Measurements from ENCODE around the gene NCK2.

The NCK2 gene

DNA sequence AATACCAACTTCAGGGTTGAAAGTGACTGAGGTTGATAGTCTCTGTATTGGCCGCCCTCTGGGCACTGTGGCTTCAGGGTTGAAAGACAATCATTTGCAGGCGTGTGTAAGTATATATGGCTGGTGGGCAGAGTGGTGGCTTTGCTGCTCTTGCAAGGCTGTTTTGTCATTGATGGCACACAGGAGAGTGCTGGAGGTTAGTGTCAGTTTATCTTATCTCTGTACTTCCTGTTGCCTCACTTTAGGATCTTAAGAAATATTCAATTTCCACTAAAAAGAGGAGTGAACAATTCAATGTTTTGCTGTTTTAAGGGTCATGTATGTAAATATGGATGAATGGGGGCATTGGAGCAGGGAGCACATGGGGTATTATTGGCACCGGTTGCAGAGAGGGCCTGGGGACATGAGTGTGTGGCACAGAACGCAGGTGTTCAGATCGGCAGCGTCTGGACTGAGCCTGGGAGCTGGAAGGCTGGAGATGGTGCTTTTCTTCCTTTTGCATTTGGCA lies 51.5 kb downstream of the NCK2 start:
- peak; percentile 54 for DNase-seq

DNA sequence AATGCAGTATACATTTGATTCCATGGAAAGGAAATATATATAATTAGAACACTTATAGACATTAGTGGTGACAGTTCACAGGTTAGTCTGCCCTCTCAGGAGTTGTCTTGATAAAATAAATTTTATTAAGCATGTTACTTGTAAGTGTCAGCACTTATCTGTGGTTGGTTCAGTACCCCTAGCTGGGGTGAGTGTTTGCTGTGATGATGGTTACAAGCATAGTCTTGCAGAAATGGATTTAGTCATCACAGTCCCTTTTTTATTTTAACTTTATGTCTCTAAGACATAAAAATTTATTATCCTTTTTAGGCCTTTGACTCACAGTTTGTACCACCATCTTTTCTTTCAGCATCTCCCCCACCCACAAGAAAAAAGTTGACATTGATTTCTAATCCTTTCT lies 52.1 kb downstream of the NCK2 start:
- peak; percentile 71 for DNase-seq

DNA sequence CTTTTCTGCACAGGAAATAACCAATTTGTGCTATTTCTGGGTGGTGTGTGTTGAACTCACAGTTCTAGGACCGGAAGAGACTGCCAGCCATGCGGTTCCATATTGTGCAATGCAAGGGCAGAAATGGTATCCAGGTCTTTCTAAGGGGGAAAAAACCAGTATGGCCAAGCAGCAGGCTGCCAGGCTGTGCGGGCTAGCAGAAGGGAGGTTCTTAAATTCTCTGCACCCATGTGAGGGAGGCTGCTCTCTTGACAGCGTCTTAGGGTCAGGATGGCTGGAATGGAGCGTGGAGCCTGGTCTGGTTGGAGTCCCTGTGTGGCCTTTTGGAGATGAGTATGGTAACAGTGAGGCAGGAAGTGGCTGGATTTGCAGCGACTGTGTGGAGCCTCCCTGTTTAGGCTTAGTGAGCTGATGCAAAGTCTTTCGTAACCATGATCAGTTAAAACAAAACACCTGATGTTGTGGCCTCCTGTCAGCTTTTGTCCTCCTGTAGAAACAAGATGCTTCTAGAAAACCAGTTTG lies 52.6 kb downstream of the NCK2 start:
- no peak for DNase-seq

DNA sequence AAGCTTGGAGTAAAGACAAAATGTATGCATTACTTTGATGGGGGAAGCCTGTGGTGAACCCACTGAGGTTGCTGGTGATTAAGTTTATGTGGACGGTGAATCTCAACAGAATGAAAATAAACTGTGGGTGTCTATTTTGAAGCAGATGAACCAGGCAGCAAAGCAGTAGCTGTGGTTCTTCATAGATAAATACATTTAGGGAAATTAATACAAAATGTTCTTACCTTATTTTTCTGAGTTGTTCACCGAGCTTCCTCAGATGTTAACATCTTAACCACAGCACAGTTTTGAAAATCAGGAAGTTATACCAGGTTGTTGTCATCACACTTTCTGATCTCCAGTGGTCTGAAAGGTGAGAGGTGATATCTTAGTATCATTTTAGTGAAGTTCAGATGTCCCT lies 53.9 kb downstream of the NCK2 start:
- peak; percentile 82 for DNase-seq

DNA sequence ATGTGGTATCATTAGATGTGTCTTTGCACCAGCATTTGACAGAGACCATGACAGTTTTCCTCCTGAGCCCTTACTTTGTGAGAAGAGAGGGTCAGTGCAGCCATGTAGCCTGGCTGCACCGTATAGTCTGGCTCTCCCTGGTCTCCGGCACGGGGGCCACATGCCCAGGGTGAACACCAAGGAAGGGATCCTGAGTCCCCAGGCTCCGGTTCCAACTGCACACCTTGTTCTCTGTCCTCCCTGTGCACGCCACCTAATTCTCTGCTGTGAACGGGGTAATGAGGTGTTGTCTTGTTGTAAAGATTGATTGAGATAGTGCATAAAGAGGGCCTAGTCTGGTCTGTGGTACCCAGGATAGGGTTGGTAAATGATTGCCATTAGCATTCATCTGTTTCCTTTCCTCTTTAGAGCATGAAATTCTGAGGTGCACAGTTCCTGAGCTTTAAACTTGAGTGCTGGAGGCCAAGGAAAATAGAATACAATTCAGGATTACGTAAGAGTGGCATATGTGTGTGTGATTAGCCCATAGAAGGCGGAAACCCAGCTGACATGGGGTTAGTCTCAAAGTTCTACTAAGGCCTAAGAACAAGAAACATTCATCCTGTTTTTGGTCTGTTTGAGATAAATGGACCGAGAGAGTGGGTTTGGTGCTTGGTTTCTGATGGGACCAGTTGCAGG lies 55.5 kb downstream of the NCK2 start:
- DNase-seq, result no peak

DNA sequence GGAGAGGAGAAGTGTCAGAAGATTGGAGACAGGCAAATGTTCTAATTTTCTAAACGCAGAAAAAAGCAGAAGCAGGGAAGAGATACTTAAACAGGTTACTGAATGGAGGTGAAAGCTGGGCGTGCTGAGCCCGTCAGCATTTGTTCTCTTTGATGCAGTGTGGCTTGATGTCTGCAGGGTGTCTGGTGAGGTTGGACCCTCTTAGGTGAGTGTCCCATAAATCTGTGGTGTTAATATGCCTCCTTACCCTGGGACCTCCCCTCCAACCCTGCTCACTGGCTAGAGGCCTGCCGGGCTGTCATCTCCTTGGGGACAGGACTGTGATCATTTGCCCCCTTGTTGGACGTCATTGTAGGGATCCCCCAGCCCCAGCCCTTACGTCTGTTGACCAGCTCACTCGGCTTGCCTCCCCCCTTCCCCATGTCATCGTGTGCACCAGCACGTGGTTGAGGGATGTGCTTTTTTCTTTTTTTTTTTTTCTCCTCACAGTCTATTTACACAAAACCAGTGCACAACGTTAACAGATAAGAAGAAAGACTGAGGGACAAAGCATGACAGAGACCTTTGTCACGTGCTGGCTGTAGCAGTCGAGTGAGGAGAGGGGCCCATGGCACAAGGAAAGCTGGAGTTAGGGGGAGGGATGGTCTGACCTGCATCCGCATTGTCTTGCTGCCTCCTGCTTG lies 56.4 kb downstream of the NCK2 start:
- DNase-seq, result no peak

DNA sequence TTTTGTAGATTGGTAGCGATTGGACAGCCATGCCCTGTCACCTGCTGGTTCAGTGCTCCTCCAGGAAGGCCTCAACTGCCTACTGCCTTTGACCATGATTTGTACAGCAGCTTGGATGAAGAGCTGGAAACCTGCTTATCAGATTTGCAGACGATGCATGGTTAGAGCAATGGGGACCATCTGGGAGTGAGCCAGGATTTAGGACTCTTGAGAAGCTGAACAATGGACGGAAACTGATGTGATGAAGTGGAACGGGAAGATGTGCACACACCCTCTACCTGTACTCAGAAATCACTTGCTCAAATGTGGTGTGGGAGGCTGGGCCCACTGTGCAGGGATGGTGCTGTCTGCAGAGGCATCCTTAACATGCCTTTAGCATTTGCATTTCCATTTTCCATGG lies 57.2 kb downstream of the NCK2 start:
- no peak for DNase-seq

DNA sequence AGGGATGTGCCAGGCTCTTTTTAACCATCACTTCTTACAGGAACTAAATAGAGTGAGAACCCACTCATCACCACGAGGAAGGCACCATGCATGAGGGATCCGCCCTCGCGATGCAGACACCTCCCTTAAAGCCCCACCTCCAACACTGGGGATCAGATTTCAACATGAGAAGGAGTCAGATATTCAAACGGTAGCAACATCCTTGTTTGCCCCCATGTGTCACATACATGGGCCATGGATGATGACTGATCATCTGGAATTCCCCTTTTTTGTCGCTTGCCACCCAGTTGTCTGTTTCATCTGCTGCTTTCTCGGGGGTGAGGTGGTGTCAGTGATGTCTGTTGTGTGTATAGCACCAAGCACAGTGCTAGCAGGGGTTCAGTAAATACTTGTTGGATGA lies 57.9 kb downstream of the NCK2 start:
- peak; percentile 94 for DNase-seq

DNA sequence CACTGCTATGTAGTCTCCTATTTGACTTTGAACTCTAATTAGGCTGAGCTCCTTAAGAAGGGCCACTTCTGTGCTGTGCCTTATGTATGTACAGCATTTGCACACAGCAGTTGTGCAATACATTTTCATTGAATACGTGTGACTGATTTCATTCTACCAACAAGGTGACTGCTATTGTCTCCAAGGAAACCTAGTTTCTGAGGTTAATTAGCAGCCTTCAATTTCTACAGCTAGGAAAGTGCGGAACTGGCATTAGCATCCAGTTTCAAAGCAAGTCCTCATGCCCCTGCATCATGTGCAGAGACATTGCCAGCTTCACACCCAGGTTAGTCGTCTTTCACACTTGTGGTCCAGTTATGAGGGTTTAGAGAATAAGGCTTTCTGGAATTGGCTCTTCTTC lies 58.6 kb downstream of the NCK2 start:
- DNase-seq, result no peak

DNA sequence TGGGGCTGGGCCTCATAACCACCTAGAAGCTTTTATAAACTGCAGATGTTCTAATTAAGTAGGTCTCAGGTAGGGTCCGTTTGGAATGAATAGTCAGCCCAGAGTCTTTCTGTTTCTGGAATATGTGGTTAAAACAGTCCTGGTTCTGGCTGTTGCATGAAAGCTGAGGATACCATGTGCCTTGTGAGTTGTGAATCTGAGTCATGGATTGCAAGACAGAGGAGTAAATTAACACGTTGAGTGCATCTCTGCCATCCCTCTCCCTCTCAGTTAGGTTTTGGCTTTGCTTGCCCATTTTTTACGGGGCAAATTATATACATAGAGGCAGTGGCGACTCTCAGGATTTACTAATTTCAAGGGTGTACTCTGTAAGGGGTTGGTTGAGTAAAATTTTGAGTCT lies 59.1 kb downstream of the NCK2 start:
- DNase-seq, result no peak

DNA sequence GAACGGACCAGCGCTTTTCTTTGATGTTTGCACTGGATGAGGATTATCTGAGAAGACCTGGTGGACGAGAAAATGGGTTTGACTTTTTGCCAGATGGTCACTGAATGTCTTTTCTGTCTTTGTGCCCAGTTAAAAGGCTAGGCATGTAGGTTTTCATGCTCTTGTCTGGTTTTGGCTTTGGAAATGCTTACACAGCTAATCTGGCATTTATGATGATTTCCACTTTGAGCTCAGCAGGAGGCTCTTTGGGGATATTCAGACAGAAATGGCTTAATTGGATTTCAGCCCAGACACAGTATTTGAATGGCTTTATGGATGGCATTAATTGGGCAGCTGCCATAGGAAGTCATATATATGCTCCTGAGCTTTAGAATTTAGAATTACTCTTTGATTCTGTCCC lies 59.6 kb downstream of the NCK2 start:
- no peak for DNase-seq

DNA sequence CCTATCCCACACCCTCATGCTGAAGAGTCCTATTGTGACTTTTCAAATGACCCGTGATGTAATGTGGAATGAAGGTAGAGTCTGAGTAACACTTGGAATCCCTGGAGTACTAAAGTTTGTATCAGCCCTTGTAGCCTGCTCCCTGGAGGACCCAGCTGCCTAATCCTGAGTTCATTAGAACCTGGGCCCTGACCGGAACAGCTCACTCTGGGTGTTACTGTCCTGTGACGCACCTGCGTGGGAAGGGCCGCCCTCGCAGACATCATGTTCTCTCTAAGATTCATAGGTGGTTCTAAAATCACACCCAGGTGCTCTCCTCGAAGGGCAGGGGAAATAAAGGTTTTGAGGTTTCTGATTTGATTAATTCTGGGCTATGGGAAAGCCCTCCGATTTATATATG lies 62.3 kb downstream of the NCK2 start:
- DNase-seq, result peak; percentile 33

DNA sequence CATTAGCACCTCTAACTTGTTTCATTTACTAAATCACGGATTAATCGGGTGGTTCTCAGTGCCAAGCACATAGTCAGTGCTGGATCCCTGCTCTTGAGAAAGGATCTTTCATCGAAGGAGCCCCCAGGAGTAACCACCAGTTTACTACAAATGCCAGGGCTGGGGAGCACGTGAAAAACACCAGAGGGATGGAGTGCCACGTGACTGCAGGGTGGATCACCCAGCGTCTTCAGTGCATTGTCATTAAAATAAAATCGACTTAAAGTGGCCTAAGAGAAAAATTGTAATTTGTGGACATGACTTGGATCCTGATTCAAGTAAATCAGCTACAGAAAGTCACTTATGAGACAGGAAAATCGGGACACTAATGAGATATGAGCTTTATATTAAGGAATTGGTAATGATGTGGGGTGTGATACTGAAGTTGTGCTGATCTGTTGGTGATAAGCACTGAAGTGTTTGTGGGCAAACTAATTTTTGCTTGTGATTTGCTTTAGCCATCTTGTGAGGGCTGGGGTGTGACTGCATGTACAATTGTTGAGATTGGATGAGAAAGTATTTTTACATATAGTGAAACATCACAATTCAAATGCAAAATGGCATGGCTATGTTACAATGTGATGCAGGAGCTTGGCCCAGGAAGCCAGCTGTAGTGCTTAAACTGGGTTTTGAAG lies 63.8 kb downstream of the NCK2 start:
- DNase-seq, result no peak

DNA sequence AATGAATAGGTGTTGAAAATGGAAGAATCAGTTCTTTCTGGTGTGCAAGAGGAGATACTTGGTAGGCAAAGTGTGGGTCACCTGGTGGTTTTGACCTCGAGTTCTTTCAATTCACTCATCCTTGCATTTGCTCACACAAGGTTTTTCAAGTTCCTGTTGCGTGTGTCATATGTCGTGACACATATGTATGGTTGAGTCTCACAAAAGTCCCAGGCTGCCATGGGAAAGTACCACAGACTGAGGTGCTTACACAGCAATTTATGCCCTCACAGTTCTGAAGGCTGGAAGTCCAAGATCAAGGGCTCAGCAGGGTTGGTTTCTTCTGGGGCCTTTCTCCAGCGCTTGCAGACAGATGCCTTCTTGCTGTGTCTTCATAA lies 64.4 kb downstream of the NCK2 start:
- DNase-seq, result peak; percentile 48

DNA sequence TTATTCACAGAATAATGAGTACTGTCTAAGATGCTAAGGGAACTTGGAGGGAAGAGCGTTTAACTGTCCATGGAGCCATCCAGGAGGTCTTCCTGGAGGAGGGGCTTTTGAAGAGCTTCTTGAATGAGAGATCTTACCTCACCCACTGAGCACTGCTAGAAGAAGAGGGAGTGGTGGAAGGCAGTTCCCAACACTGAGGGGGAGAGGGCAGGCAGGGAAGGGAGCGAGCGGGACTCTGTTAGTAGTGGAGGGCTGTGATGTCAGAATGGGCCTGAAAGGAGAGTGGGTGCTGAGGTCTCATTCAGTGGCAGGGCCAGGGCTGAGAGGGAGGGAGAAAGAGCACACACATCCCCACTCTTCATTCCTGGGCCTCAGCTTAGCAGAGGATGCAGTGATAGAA lies 65.0 kb downstream of the NCK2 start:
- no peak for DNase-seq

DNA sequence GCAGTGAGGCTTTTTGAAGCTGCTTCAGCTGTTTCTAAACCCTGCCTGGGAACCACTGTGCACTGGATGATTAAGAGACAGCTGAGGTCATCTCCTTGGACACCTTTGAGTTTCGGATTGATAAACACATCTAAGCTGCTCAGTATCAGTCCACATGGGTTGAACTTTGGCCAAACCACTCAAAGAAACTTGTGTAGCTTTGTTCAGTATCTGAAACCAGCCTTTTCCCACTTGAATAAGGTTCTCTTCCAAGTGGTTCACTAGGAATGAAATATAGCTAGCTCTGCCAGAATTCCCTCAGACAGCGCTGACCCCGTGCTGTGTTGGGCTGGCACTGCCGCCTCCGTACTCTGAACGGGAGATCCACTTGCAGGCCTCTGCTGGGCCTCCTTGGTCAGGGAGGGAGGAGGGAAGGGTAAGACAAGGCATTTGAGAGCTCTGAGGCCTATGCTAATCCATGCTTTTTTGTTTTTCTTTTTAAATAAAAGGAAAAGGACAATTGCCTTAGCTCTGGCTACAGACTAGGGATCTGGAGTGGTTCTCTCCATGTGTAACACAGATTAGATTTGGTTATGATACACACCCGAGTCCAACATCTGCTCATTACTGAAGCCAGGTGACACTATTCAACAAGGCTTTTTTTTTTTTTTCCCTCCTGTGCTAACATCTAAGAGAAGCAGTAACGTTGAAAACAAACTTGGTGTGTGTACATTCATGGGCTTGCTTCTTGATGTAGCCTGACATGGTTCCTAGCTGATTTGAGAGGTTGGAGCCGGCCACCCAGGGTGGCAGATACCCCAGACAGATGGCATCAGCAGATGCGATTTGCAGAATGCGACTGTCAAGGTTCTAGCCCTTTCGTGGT lies 67.7 kb downstream of the NCK2 start:
- DNase-seq, result no peak

DNA sequence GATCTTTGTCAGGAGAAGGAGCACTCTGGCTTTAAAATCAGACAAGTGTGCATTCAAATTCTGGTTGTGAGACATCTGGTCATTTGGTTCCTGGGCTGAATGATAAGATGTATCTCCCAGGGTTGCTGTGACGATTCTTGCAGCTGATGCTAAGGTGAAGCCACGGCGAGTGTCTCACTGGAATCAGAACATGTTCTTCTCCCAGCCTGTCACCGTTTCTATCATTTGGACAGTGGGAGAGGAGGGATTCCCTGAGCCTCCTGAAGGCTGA lies 68.3 kb downstream of the NCK2 start:
- no peak for DNase-seq

DNA sequence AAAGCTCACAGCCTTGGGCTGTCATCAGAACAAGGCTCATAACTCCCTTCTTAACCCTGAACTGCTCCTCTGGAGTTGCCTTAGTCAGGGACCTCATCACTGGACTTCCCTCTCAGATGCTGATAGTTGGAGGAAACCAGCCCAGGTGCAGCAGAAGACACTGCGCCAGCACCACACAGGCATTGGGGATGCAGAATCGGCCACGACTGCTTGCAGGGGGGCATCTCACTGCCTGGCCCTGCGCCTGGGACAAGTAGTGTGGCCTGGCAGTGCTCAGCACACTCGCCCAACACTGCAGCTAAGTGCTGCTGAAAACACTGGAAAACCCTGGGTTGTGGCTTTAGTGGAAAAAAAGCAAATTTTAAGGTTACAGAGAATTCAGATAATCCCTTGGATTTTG lies 68.7 kb downstream of the NCK2 start:
- DNase-seq, result no peak

DNA sequence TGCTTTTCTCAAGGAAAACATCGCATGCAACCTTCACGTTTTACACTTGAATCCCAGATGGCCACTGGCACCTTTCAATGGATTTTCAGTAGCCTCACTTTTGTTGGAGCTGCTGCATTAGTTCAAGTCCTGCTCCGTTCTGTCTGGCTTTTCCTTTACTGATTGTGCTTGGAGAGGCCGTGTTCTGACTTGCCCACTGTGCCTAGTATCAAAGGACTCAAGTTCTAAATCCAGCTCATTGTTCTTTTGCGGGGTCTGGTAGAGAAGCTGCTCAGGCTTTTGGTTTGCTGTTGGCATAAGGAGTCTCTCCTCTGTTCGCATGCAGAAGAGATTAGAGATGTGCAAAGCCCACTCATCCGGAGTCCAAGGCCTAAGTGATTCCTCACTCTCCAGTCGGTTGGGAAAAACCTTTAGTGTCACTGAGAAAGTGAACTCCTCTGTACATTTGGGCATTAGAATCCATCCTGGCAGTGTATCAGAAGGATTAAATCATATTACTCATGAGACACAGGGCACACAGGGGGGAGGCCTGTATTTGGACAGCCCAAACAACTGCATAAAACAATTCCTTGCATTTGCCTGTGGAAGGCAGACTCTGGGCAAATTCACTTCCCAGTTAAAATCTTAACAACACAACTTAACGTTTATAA lies 69.7 kb downstream of the NCK2 start:
- no peak for DNase-seq

DNA sequence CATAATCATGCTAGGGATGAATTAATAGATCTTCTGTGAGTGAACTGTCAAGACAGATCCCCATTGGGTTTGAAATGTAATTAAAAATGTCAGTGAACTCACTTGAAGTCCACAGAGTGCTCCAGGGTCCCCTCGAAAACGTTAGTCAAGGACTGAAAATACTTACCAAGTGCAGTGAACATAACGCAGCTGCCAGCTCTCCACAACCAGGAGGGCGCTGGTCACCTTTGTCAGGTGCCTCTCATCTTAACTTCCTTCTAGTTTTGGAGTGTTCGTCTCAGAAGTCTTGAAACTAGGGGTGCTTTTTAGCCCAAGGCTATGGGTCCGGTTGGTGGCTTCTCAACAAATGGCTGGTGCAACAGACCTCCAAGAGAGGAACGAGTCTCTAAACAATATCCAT lies 70.7 kb downstream of the NCK2 start:
- no peak for DNase-seq

DNA sequence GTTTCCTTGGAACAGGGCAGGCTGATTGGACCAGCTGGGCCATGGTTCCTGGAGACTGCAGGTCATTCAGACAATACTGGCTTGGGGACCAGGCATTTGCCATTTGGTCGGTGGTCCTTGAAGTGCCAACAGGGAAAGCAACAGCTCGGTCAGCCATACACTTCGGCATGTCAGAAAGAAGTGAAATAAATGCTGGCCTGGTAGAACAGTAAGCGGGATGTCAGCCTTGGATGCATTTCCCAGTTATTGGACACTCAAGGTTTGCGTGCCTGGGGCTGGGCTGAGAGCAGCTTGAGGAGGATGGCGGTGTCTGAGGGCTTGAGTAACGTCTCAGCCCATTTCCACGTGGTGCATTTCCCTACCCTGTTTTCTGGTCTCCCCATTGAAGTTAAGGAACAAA lies 75.4 kb downstream of the NCK2 start:
- DNase-seq, result no peak

DNA sequence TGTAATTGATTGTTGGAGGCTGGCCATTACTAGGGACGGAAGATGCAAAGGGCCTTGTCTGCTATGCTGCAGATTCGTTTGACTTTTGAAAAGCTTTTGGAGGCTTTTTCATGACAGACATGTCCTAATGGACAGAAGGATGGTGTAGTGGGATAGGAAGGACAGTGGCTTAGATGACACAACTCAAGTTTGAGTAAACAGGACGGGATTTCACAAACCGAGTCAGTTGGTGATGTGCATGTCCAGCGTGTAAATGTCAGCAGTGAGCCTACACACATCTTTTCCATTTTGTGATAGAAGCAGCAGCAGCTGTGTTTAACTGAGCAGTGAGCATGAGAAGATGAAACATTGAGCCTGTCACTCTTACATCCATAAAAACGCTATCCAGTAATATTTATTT lies 76.0 kb downstream of the NCK2 start:
- DNase-seq, result no peak
